ENCODE data around the gene RPS19BP1.

DNA sequence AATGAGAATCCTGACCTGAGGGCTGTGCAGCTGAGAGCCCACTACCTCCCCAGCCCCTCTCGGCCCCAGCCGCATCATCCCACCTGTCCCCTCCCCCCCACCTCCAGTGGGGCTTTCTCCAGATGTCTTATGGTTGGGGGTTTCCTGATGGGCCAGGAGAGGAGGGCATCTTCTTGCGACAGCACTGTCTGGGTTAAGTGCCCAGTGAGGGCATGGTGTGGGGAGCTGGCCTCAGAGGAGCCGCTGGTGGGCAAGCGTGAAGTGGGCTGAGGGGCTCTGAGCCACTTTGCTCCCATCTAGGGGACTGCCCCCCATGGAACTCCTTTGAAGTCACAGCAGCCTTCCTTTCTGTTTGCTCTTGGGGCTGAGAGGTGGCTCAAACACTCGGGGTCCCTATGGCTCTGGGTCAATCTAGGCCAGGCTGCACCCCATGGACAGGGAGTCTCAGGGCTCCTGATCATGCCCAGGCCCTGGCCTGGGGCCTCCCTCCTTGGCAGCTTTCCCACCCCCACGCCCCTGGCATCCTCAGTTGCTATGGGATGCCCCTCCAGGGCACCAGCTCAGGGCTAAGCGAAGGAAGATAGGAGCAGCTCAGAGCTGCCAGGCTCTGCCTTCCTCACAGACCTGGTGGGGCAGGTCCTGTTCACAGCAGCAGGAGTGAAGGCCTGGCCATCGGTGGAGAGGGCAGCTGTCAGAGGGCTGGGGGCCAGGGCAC is 41.4 kb downstream of the RPS19BP1 start:
- no peak for TF ChIP-seq POLR2AphosphoS5 (IDR thresholded peaks at IDR 0.05; ENCODE audit: borderline replicate concordance, low read depth, low read length)
- no peak for TF ChIP-seq EZH2 (IDR thresholded peaks at IDR 0.05)
